H1 (cell line): ENCODE results near the gene PYGB. TPM values are rescaled to one million over a fixed set of nuclear protein-coding genes. Genes with fewer than 3 reads are reported as not detected.

ENCODE experiments used
- FOSL1 ChIP-seq: IDR thresholded peaks from 2 replicates; pipeline ENCODE4 v1.6.1; 2011; ENCODE audit warnings: mild to moderate bottlenecking, low read depth, low read length, moderate library complexity; ENCODE audit not compliant: insufficient read depth
- RFX5 ChIP-seq: IDR thresholded peaks from 2 replicates; pipeline ENCODE4 v1.6.1; 2011; ENCODE audit warnings: low read depth, low read length, improper control_type of control experiment, borderline replicate concordance
- SP2 ChIP-seq: IDR thresholded peaks from 2 replicates; pipeline ENCODE4 v1.6.1; 2012; ENCODE audit warnings: mild to moderate bottlenecking, low read length, inconsistent platforms
- SRF ChIP-seq: IDR thresholded peaks from 2 replicates; pipeline ENCODE4 v1.6.1; 2011; ENCODE audit warnings: mild to moderate bottlenecking, low read depth, low read length, moderate library complexity
- TAF1 ChIP-seq: IDR thresholded peaks from 2 replicates; pipeline ENCODE4 v1.6.1; 2011; ENCODE audit warnings: mild to moderate bottlenecking, low read depth, low read length
- polyA plus RNA-seq, 7 experiments: library from polyadenylated mRNA; depleted of rRNA in 3 of 7; stranded (reverse) in 5 of 7; unstranded in 2 of 7; fragments of >200 nt in 5 of 7; fragments of 200-250 nt in 2 of 7; gene quantifications; 1 replicate in 5 of 7; 2 replicates in 1 of 7; 4 replicates in 1 of 7; pipeline versions ENCODE4 v1.2.1 to v1.2.3, GENCODE V29; 2011 to 2013; ENCODE audit warnings: missing spikeins in 2 of 7, mixed read lengths in 2 of 7
- total RNA-seq: library from RNA; stranded (reverse); fragmentation: NEBNext Ultra II Directional; extraction: Animal tissue kit (Norgen Biotek cat#: 25700); gene quantifications from 2 replicates; pipeline ENCODE4 v1.2.1, GENCODE V29; 2021
- TF ChIP-seq, protein P1 (sequence below): fragments of 300-600 bp; sonication (generic); IDR thresholded peaks from 2 replicates; pipeline ENCODE4 v1.7.1; 2012; ENCODE audit warnings: low read length, moderate library complexity, mild to moderate bottlenecking, inconsistent platforms; ENCODE audit not compliant: insufficient replicate concordance

PYGB gene
- total and polyA plus RNA-seq, 2 of the 8 experiments (the other 6 are each of a cell fraction or from before 2014, with no cell fraction given), result 26.6 to 56.0 TPM

DNA sequence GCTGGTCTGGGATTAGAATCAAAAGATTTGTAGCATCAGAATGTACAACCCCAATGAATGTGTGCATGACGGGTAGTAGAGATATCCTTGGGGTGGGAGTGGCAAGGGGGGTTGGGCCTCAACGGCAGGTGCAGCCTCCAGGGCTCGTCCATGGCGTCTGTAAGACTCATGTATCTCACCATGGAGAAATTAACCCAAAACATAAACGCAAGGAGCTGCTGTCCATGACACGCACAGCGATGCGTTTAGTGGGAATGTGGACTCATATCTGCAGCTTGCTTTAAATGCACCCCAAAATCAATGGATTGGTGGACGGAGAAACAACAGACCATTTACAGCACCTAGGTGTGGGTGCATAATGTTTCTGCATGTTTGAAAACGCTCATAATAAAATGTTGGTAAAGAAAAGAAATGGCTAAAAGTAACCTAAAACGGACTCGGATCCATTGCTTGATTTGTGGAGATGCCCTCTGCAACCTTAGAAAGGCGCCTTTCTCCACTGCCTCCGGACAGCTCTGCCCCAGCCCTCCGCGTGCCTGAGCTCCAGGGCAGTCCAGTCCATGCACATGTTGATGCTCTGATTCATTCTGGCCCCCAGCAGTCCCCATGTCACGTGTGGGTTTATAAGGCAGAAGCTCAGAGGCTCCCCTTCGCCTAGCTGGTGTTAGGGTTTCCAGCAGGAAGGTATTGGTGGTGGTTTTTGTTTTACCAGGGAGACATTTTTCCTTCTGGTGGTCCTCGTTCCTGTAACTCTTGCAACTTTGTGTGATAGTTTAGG is 24.5 kb downstream of the PYGB start (continued):
- TF ChIP-seq FOSL1, result no peak
- TF ChIP-seq TAF1, result no peak
- TF ChIP-seq RFX5, result no peak
- no peak for TF ChIP-seq SP2
- TF ChIP-seq, protein P1, sequence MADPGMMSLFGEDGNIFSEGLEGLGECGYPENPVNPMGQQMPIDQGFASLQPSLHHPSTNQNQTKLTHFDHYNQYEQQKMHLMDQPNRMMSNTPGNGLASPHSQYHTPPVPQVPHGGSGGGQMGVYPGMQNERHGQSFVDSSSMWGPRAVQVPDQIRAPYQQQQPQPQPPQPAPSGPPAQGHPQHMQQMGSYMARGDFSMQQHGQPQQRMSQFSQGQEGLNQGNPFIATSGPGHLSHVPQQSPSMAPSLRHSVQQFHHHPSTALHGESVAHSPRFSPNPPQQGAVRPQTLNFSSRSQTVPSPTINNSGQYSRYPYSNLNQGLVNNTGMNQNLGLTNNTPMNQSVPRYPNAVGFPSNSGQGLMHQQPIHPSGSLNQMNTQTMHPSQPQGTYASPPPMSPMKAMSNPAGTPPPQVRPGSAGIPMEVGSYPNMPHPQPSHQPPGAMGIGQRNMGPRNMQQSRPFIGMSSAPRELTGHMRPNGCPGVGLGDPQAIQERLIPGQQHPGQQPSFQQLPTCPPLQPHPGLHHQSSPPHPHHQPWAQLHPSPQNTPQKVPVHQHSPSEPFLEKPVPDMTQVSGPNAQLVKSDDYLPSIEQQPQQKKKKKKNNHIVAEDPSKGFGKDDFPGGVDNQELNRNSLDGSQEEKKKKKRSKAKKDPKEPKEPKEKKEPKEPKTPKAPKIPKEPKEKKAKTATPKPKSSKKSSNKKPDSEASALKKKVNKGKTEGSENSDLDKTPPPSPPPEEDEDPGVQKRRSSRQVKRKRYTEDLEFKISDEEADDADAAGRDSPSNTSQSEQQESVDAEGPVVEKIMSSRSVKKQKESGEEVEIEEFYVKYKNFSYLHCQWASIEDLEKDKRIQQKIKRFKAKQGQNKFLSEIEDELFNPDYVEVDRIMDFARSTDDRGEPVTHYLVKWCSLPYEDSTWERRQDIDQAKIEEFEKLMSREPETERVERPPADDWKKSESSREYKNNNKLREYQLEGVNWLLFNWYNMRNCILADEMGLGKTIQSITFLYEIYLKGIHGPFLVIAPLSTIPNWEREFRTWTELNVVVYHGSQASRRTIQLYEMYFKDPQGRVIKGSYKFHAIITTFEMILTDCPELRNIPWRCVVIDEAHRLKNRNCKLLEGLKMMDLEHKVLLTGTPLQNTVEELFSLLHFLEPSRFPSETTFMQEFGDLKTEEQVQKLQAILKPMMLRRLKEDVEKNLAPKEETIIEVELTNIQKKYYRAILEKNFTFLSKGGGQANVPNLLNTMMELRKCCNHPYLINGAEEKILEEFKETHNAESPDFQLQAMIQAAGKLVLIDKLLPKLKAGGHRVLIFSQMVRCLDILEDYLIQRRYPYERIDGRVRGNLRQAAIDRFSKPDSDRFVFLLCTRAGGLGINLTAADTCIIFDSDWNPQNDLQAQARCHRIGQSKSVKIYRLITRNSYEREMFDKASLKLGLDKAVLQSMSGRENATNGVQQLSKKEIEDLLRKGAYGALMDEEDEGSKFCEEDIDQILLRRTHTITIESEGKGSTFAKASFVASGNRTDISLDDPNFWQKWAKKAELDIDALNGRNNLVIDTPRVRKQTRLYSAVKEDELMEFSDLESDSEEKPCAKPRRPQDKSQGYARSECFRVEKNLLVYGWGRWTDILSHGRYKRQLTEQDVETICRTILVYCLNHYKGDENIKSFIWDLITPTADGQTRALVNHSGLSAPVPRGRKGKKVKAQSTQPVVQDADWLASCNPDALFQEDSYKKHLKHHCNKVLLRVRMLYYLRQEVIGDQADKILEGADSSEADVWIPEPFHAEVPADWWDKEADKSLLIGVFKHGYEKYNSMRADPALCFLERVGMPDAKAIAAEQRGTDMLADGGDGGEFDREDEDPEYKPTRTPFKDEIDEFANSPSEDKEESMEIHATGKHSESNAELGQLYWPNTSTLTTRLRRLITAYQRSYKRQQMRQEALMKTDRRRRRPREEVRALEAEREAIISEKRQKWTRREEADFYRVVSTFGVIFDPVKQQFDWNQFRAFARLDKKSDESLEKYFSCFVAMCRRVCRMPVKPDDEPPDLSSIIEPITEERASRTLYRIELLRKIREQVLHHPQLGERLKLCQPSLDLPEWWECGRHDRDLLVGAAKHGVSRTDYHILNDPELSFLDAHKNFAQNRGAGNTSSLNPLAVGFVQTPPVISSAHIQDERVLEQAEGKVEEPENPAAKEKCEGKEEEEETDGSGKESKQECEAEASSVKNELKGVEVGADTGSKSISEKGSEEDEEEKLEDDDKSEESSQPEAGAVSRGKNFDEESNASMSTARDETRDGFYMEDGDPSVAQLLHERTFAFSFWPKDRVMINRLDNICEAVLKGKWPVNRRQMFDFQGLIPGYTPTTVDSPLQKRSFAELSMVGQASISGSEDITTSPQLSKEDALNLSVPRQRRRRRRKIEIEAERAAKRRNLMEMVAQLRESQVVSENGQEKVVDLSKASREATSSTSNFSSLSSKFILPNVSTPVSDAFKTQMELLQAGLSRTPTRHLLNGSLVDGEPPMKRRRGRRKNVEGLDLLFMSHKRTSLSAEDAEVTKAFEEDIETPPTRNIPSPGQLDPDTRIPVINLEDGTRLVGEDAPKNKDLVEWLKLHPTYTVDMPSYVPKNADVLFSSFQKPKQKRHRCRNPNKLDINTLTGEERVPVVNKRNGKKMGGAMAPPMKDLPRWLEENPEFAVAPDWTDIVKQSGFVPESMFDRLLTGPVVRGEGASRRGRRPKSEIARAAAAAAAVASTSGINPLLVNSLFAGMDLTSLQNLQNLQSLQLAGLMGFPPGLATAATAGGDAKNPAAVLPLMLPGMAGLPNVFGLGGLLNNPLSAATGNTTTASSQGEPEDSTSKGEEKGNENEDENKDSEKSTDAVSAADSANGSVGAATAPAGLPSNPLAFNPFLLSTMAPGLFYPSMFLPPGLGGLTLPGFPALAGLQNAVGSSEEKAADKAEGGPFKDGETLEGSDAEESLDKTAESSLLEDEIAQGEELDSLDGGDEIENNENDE, result no peak
- TF ChIP-seq SRF, result no peak
